Stimulated activated CD8-positive, alpha-beta memory T cell treated with anti-CD3 and anti-CD28 coated beads, Interleukin-4, amount 100 ng/mL, for 4 hours (primary cell): ENCODE data around the gene NOL4L.
A peak's percentile ranks its signal among the peaks of the same experiment; 100 is the strongest.

Experiments
- DNase-seq, 2 donors: peaks; one replicate each; pipeline ENCODE4 v3.0.0-alpha.2; 2020; ENCODE audit warnings: low read depth in 2 of 2, low spot score in 1 of 2

The NOL4L gene

DNA sequence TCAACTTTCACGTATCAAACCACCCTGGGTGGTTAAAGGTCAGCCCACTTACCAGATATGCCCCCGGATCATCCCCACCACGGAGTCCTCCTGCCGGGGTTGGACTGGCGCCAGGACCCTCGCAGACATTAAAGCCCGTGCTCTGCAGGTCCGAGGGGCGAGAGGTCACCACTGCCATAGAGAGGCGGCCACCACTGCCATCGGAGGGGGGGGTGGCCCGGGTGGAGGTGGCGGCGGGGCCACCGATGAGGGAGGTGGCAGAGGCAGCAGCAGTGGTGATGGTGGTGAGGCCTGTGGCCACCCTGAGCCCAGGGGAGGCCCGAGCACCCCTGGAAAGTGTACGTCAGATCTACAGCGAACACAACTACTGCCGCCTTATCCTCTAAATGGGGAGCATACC, 150.7 kb downstream of the NOL4L start:
- no peak for DNase-seq

DNA sequence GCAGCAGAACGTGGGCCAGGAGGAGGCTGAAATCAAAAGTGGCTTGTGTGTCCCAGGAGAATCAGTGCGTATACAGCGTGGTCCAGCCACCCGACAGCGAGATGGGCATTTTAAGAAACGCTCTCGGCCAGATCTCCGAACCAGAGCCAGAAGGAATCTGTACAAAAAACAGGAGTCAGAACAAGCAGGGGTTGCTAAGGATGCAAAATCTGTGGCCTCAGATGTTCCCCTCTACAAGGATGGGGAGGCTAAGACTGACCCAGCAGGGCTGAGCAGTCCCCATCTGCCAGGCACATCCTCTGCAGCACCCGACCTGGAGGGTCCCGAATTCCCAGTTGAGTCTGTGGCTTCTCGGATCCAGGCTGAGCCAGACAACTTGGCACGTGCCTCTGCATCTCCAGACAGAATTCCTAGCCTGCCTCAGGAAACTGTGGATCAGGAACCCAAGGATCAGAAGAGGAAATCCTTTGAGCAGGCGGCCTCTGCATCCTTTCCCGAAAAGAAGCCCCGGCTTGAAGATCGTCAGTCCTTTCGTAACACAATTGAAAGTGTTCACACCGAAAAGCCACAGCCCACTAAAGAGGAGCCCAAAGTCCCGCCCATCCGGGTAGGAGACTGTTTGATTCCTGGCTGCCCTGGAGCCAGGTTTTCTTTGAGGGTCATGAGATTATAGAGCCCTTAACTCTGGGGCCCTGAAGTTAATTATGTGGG, 151.7 kb downstream of the NOL4L start:
- DNase-seq, result no peak

DNA sequence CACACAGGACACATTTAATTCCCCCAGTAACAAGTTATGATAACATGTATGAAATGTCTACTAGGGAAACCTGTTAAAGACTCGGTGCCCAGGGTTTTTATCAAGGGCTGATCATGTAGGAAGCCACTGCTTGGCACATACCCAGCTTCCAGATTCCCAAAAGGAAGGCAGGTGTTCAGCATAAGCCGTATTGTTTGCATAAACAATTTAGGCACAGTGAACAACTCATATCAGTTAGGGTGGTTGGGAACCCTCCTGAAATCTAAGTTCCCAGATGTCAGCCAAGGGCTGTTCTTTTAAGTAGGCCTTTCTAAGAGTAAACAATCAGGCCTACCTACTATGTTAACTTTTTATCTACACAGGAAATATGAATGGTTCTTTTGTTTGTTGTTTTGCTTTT, 152.9 kb downstream of the NOL4L start:
- no peak for DNase-seq

DNA sequence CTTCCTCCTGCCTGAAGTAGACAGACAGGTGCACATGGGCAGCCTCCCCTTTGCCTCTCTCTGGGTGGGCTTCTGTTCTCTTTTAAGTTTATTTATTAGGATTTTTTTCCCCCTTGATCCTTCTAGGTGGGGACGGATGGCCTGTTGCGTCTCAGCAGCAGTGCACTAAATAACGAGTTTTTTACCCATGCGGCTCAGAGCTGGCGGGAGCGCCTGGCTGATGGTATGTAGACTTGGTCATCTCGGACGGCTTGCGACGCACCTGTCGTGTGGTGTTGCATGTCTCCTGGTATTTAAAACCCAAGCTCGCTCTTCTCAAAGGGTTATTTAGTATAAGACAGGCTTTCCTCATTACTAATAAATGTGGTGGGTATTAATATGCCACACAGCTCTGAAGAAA, 153.7 kb downstream of the NOL4L start:
- DNase-seq, result no peak

DNA sequence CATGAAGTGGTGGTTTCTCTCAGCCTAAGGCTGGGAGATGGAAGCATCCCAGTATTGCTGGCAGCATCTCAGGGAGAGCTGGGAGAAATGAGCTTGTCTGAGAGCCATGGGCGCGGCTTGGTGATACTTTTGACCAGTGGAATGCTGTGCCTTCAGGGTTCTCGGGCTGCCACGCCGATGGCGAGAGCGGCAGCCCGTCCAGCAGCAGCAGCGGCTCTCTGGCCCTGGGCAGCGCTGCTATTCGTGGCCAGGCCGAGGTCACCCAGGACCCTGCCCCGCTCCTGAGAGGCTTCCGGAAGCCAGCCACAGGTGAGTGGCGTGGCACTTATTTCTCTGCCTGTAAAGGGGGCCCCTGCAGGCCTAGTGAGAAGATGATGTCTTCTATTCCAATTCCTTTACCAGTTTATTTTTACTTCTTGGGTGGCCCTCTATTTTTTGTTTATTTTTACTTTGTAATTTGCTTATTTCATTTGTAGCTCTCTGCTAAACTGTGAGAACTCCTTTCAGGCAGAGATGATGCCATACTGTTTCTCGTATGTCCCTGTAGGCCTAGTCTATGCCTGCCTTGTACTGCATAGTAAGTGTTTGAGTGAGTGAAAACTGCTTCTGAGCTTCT, 155.3 kb downstream of the NOL4L start:
- no peak for DNase-seq

DNA sequence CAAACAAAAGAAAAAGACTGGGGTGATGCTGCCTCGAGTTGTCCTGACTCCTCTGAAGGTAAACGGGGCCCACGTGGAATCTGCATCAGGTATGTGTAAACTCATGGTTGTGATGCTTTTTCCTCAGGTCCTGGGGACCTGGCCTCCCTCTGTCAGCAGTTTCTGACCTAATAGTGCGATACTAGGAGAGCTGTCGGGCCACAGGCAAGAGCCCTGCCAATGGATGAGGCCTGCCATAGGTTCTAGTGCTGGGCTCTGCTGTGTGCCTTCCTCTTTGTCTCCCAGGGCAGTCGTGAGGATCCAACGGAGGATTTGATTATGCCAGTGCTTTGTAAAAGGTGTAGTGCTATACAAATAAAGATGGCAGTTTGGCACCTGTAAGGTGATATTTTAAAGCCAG, 155.8 kb downstream of the NOL4L start:
- DNase-seq, result no peak

DNA sequence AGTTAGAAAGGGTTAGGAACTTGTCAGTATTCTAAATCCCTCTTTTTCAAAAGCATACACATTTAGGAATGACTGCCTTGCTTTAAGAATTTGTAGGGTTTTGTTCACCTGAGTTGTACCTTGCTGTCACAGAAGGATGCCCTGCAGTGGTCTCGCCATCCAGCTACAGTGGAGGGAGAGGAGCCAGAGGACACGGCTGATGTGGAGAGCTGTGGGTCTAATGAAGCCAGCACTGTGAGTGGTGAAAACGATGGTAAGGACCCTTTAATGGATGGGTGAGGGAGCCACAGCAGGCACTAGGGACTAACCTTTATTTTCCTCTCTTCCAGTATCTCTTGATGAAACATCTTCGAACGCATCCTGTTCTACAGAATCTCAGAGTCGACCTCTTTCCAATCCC, 157.1 kb downstream of the NOL4L start:
- no peak for DNase-seq

DNA sequence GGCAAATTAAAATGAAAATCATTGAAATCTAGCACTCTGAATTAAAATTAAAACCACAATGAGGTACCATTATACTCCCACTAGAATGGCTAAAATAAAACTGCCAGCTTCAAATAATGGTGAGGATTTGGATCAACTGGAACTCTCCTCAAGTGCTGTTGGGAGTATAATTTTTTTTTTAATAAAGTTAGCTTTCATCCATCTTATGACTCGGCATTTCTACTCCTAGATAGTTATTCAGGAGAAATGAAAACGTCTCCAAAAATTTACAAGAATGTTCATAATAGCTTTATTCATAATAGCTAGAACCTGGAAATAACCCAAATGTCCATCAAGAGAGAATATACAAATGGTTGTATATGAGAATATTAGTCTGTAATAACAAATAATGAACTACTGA, 163.8 kb downstream of the NOL4L start:
- no peak for DNase-seq

DNA sequence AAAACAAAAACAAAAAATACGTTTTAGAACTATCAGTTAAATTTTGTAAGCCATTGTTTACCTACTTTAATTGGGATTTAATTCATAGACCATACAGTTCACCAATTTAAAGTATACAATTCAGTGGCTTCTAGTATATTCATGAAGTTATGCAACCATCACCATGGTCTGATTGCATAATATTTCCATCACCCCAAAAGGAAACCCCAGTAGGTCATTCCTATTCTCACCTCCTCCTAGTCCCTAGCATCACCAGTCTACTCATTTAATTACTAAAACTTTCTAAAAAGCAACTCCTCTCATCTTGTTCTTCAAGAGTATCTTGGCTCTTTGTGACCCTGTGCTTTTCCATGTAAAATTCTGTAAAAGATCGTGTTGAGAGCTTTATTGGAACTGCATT, 166.8 kb downstream of the NOL4L start:
- no peak for DNase-seq

DNA sequence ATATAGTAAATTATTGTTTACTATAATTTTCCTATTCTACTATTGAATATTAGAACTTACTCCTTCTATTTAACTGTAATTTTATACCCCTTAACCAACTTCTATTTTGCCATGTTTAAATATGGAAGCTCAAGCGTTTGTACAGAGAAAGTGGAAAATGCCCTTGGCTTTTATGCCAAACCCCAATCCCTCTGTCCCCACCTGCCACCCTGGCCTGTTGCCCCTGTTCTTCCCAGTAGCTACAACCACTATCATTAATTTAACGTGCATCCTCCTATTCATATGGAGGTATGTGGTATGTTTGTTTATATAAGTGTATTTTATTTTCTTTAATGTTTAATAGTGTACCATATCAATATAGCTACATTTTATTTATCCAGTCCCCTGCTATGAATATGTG, 168.9 kb downstream of the NOL4L start:
- no peak for DNase-seq

DNA sequence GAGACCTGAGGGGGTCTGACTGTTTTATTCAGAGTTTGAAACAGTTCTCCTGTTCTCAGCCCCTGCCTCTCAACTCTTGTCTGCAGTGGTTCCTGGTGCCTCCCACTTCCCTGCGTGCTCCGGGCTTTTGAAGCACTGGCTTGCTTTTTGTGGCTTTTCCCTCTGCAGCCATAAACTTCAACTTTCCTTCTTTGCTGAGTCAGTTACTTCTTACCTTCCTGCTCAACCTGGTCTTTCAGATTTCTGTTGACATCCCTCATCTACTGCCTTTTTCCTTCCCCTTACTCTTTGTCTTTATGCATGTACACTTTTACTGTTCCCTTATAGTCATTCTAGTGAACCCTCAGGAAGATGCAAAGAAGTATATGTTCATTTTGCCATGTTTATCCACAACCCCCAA, 169.6 kb downstream of the NOL4L start:
- DNase-seq, result no peak

DNA sequence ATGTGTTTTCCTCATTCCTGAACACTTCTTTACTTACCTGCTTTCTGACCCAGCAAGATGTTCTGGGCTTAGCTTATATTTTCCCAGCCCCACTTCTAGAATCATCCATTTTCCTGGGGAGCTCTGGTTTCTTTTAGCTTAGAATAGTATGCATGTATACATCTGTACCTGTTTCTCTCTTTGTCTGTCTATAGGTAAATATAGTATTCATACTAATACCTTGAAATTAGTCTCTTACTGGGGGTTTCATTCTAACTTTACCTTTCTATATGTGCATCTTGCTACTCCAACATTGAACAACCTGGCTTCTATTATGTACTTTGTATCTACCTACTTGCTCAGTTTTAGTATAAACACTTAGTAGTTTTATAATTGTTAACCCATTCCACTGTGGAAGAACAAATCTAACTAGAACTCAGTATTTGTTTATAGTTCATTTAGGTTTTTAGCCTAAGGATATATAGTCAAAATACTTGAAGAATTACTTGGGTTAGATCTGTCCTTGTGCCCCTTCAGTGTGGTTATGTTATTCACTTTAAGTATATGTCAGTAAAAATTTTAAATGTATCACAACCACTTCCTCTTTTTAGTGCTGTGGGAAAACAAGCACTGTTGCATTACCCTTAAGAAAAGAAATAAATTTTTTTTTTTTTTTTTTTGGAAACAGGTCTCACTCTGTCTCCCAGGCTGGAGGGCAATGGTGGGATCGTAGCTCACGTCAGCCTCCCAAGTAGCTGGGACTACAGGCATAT, 173.0 kb downstream of the NOL4L start:
- DNase-seq, result no peak

DNA sequence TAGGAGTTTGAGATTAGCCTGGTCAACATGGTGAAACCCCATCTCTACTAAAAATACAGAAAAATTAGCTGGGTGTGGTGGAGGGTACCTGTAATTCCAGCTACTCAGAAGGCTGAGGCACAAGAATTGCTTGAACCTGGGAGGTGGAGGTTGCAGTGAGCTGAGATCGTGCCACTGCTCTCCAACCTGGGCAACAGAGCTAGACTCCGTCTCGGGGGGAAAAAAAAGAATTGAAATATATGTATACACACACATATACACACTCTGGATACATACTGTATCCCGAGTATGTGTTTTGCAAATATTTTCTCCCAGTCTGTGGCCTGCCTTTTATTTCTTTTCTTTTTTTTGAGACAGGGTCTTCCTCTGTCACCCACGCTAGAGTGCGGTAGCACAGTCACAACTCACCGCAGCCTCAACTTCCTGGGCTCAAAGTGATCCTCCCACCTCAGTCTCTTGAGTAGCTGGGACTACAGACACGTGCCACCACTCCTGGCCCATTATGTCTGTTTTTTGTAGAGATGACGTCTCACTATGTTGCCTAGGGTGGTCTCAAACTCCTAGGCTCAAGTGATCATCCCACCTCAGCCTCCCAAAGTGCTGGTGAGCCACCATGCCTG, 177.9 kb downstream of the NOL4L start:
- DNase-seq, result peak; percentile 45 to 48

DNA sequence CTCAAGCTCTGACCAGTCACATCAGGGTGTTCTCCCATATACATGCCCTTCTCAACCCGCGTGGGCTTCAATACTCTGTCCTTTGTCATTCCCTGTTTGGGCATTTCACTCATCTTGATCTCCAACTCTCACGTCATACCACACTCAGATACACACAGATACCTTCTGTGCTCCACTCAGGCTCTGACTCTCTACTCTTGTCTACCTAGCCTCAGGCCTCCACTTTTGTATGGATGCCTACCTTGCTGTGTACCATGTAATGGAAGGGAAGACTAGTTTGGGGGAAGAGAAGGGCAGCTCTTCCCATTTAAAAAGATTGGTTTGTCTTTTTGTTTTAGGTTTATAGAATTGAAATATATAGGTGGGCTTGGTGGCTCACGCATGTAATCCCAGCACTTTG, 178.4 kb downstream of the NOL4L start:
- no peak for DNase-seq

DNA sequence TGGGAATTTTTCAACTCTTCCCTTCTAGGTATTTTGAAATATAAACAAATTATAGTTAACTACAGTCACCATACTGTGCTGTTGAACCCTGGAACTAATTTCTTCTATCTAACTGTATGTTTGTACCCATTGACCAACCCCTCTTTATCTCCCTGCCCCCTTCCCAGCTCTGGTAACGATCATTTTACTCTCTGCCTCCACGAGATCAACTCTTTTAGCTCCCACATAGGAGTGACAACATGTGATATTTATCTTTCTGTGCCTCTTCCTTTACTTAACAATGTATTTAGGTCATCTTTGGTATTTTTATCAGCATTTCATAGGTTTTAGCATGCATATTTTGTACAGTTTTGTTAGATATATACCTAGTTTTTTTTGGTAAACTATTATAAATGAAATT, 181.1 kb downstream of the NOL4L start:
- DNase-seq, result no peak

DNA sequence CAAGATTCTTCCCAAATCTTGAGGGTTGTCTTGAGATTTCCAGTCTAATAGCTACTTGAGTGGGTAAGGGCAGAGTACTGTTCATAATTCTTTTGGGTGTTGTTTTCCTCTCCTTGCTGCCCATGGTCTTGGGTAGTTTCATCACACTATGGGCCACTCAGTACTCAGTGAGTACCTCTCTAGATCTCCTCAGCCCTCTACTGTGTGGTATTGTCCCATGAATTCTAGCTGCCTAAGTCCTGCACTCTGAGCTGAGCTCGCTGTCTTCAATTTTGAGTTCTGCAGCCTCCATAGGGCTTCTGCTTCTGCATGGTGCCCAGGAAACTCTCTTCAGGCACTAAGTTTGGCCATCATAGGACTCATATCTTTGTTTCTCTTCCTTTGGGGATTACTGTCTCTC, 184.7 kb downstream of the NOL4L start:
- DNase-seq, result no peak

DNA sequence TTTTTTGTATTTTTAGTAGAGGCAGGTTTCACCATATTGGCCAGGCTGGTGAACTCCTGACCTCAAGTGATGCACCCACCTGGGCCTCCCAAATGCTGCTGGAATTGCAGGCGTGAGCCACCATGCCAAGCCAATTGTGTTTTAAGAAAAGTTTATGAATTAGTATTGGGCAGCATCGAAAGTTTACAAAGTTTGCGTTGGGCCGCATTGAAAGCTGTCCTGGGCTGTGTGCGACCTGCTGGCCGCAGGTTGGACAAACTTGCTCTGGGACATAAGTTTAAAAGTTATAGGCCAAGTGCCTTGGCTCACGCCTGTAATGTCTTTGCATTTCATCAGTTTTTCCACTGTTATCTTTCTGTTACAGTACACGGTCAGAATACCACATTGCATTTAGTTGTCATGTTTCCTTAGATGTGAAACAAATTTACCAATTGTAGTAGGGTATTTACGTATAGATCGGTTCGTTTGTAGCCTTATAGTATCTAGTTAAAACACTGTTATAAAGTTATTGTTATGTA, 187.5 kb downstream of the NOL4L start:
- DNase-seq, result no peak

DNA sequence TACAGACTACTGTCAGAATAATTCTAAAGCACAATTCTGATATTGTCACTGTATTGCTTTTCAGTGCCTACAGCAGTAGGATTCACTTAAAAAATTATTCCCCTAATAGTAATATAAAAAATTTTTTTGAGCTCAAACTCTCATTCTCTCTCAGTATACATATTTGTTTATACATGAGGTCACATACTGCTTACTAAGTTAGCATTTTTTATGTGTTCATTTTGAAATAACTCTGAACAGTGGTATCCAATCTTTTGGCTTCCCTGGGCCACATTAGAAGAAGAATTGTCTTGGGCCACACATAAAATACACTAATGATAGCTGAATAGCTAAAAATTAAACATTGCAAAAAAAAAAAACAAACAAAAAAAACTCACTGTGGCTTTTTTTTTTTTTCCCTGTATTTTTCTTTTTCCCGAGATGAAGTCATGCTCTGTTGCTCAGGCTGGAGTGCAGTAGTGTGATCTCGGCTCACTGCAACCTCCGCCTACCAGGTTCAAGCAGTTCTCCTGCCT, 188.4 kb downstream of the NOL4L start:
- DNase-seq, result no peak

DNA sequence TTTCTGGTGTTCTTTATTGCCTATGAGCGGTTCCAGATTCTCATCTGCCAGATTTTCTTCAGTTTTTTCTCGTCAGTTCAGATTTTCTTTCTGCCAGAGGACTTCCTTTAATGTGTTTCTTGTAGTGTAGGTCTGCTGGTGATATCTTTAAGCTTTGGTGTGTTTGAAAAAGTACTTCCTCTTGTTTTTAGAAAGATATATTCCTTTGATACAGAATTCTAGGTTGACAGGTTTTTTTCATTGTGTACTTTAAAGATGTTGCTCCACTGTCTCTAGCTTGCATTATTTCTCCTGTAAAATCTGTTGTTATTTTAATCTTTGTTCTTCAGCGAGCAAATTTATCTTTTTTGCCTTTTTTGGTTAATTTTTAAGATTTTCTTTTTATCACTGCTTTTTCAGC, 190.1 kb downstream of the NOL4L start:
- no peak for DNase-seq
